Measurements from ENCODE around the gene CYP2E1. TPM values are rescaled to one million over a fixed set of nuclear protein-coding genes. Genes with fewer than 3 reads are reported as not detected.

CYP2E1 gene
- polyA plus RNA-seq, 1 of the 3 experiments (the other 2 are of a cell fraction) = 0.61 TPM

DNA sequence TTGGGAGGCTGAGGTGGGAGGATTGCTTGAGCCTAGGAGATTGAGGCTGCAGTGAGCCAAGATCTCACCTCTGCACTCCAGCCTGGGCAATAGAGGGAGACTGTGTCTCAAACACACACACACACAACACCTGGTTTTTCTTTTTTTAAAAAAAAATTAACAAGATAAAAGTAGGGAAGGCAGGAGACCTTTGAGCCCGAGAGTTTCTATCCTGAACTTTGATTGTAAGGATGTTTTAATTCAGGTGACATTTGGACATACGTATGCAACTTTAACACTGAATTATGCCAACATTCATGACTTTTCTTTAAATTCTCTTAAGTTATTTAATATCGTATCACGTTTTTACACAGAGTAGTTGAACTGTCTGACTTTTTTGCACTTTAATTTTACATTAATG is 11.7 kb upstream of the CYP2E1 start:
- peaks cover 0 to under 1% of the 10 kb centered on the region in 2 experiments; a peak in 2 of 4 replicates for H3K4me1 ChIP-seq (ENCODE audit: control insufficient read depth in 1 of 2, insufficient read depth in 2 of 2, low read depth in 1 of 2, low read length in 1 of 2)
- H3K9me3 ChIP-seq = no peaks in the 10 kb centered on the region
- H4K20me1 ChIP-seq (ENCODE audit: insufficient read depth) = no peaks in the 10 kb centered on the region
- H2AFZ ChIP-seq (ENCODE audit: low read depth) = no peak overlapping the region
- ChIA-PET CTCF (no interaction called here), POLR2A (no interaction called here)
- no peaks in the 10 kb centered on the region for H3K36me3 ChIP-seq (replicated peaks in 1 of 2; ENCODE audit: control insufficient read depth in 1 of 2, insufficient read depth in 2 of 2, low read length in 1 of 2)
- no peak overlapping the region for H3K9ac ChIP-seq
- WGBS (ENCODE audit: low lambda C conversion rate) = 24% methylated on average over 4 of the region's 4 CpGs
- TF ChIP-seq IRF3 (IDR thresholded peaks at IDR 0.05; ENCODE audit: low read depth, low read length) (no peak), FOSL2 (IDR thresholded peaks at IDR 0.05; ENCODE audit: borderline replicate concordance, low read depth) (no peak), REST (IDR thresholded peaks at IDR 0.05; ENCODE audit: low read depth, low read length) (no peak), NFIC (IDR thresholded peaks at IDR 0.05; ENCODE audit: borderline replicate concordance) (no peak), YY1 (IDR thresholded peaks at IDR 0.05; ENCODE audit: low read depth) (no peak), CTCF (IDR thresholded peaks at IDR 0.05) (no peak), ELF1 (IDR thresholded peaks at IDR 0.05) (no peak), TCF12 (IDR thresholded peaks at IDR 0.05) (no peak), TAF1 (IDR thresholded peaks at IDR 0.05; ENCODE audit: borderline replicate concordance, low read depth, low read length) (no peak), CHD2 (IDR thresholded peaks at IDR 0.05; ENCODE audit: low read length, partially characterized antibody) (no peak), RXRA (IDR thresholded peaks at IDR 0.05; ENCODE audit: borderline replicate concordance, low read depth) (no peak), JUND (IDR thresholded peaks at IDR 0.05) (no peak), EZH2phosphoT487 (IDR thresholded peaks at IDR 0.05; ENCODE audit: borderline replicate concordance, low read depth) (no peak), FOXJ3 (CRISPR knock-in tag; IDR thresholded peaks at IDR 0.05) (no peak), POLR2AphosphoS5 (IDR thresholded peaks at IDR 0.05; ENCODE audit: low read depth, low read length) (no peak)
- TF ChIP-seq, protein P1, sequence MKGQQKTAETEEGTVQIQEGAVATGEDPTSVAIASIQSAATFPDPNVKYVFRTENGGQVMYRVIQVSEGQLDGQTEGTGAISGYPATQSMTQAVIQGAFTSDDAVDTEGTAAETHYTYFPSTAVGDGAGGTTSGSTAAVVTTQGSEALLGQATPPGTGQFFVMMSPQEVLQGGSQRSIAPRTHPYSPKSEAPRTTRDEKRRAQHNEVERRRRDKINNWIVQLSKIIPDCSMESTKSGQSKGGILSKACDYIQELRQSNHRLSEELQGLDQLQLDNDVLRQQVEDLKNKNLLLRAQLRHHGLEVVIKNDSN (IDR thresholded peaks at IDR 0.05; ENCODE audit: borderline replicate concordance, low read depth) = no peak
- no peak overlapping the region for H3K4me3 ChIP-seq (ENCODE audit: low read depth in 2 of 2, low read length in 1 of 2)
- no peak overlapping the region for H3K4me2 ChIP-seq
- no peaks in the 10 kb centered on the region for H3K9me2 ChIP-seq
- H3K27me3 ChIP-seq (ENCODE audit: insufficient read depth) = no peaks in the 10 kb centered on the region
- H3K27ac ChIP-seq (ENCODE audit: low read depth in 2 of 2, low read length in 1 of 2) = no peak overlapping the region
- no peak for DNase-seq
- no peaks in the 10 kb centered on the region for H3K79me2 ChIP-seq (ENCODE audit: insufficient read depth)
- no peaks in the 10 kb centered on the region for H3F3A ChIP-seq (replicated peaks; ENCODE audit: insufficient read depth)
